Mononuclear cell (primary cell): ENCODE results near the gene CST1. TPM values are rescaled to one million over a fixed set of nuclear protein-coding genes. Genes with fewer than 3 reads are reported as not detected.
"Not testable (repeated sequence)": the region's sequence is repeated elsewhere in the genome, so short reads cannot be mapped to it uniquely, and the experiment has no call there.

Experiments
- H3K27me3 ChIP-seq: 2 replicates; pipeline ENCODE4 v1.6.0; 2011; ENCODE audit warnings: low read length, control low read depth; ENCODE audit not compliant: insufficient read depth
- H3K4me1 ChIP-seq: 2 replicates; pipeline ENCODE4 v1.5.1; 2011; ENCODE audit warnings: mild to moderate bottlenecking, low read length, control low read depth; ENCODE audit not compliant: insufficient read depth
- H3K4me3 ChIP-seq: 2 replicates; pipeline ENCODE4 v1.5.1; 2011; ENCODE audit warnings: mild to moderate bottlenecking, low read length, moderate library complexity
- H3K9me3 ChIP-seq: 2 replicates; pipeline ENCODE4 v1.5.1; 2011; ENCODE audit warnings: low read depth, mild to moderate bottlenecking, control low read depth, low read length
- total RNA-seq: library from RNA; depleted of rRNA; stranded (reverse); fragments of >200 nt; gene quantifications from one replicate; pipeline ENCODE4 v1.2.3, GENCODE V29; 2012

The CST1 gene
- total RNA-seq, 1 donor: not detected

DNA sequence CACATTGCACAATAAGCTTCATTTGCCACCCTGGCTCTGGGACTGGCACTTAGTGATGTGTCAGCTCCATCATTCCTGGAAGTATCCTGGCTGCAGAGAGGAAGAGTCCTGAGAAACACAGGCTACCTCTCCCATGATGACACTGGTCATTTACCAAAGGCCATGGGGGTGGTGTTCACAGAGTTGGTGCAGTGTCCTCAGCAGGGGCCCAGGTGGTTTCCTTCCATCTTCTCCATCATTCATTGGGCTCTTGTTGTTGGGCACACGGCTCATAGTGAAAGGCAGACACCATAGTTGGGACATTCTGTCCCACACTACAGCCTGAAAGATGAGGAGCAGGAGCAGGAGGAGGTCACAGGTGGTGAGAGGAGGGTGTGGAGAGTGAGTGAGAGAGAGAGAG, 15.8 kb upstream of the CST1 start:
- no peak overlapping the region for H3K4me3 ChIP-seq
- H3K9me3 ChIP-seq: no peaks in the 10 kb centered on the region
- no peaks in the 10 kb centered on the region for H3K4me1 ChIP-seq
- no peaks in the 10 kb centered on the region for H3K27me3 ChIP-seq

DNA sequence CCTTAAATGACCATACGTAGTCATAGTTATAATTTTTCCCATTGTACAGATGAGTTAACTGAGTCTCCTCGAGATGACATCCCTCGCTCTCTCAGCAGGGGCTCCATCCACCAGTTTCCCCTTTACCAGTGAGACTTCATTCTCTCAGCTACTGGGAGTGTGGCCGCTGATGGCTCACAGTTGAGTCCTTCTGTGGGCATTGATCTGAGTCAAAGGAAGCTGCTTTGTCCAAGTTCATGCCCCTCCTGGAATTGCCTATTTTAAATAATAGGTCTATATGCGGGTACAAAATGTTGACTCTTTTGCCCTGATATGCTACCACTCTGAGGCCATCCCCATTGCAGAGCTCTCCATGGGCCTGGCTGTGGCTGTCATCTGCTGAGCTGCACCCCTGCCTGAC, 14.8 kb upstream of the CST1 start:
- Histone ChIP-seq H3K4me3 (no peak overlapping the region), H3K4me1 (no peaks in the 10 kb centered on the region), H3K27me3 (no peaks in the 10 kb centered on the region), H3K9me3 (no peaks in the 10 kb centered on the region)

DNA sequence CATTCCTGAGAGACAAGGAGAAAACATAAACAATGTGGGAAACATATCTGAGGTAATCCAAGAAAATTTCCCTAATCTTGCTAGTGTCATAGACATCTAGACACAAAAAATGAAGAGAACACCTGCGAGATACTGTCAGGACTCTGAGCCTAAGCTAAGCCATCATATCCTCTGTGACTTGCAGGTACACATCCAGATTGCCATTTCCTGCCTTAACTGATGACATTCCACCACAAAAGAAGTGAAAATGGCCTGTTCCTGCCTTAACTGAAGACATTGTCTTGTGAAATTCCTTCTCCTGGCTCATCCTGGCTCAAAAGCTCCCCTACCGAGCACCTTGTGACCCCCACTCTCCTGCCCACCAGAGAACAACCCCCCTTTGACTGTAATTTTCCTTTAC, 13.9 kb upstream of the CST1 start:
- H3K4me1 ChIP-seq, H3K9me3 ChIP-seq, H3K4me3 ChIP-seq, H3K27me3 ChIP-seq: not testable (repeated sequence)

DNA sequence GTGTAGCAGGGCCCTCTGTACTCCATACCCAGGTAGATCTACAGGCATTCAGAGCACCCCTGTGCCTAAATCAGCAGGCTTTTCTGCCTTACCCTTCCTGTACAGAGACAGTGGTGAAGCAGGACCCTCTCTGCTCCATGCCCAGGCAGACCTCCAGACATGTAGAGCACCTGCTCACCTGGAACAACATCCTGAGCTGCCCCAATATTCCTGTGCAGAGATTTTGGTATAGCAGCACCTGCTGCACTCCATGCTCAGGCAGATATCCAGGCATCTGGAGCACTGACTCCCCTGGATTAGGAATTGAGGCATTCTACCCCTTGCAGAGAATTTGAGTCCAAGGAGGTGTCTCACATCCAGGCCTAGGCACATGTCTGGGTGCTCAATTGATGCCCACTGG, 12.6 kb upstream of the CST1 start:
- no peaks in the 10 kb centered on the region for H3K4me1 ChIP-seq
- no peaks in the 10 kb centered on the region for H3K9me3 ChIP-seq
- H3K4me3 ChIP-seq: no peak overlapping the region
- H3K27me3 ChIP-seq: no peaks in the 10 kb centered on the region

DNA sequence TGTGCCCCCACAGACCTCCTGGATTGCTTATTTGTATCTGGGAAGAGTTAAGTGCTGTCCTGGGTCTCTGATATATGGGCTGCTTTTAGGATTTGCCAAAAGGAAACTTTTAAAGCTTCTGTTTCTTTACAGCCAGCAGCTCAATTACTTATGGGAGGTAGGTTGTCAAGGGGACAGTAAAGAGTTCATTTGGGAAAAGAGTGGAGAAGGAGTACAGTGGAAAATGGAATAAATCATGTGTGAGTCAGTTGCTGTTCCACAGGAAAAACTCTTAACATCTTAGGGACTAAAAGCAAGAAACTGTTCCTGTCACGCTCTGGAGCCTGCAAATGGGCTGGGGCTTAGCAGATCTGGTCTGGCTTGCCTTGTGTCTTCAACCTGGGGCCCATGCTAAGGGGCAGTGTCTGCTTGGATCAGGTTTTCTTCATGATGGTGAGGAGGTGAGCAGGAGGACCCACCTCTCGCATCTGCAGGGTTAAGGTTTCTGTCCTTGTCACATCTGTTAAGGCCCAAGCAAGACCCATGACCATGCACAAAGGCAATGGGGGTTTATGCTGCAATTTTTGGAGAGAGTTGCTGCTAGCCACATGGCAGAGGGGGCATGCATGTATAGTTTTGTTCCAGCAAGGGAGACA, 8.7 kb upstream of the CST1 start:
- Histone ChIP-seq H3K9me3 (no peaks in the 10 kb centered on the region), H3K27me3 (no peaks in the 10 kb centered on the region), H3K4me3 (no peak overlapping the region)

DNA sequence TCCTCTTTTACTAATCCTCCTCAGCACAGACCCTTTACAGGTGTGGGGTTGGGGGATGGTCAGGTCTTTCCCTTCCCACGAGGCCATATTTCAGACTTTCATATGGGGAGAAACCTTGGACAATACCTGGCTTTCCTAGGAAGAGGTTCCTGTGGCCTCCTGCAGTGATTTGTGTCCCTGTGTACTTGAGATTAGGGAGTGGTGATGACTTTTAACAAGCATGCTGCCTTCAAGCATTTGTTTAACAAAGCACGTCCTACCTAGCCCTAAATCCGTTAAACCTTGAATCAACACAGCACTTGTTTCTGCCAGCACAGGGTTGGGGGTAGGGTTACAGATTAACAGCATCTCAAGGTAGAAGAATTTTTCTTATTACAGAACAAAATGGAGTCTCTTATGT, 6.1 kb upstream of the CST1 start:
- not testable (repeated sequence) for H3K4me1 ChIP-seq, H3K9me3 ChIP-seq

More for the DNA sequence above, 8.7 kb upstream of the CST1 start:
- no peaks in the 10 kb centered on the region for H3K4me1 ChIP-seq

DNA sequence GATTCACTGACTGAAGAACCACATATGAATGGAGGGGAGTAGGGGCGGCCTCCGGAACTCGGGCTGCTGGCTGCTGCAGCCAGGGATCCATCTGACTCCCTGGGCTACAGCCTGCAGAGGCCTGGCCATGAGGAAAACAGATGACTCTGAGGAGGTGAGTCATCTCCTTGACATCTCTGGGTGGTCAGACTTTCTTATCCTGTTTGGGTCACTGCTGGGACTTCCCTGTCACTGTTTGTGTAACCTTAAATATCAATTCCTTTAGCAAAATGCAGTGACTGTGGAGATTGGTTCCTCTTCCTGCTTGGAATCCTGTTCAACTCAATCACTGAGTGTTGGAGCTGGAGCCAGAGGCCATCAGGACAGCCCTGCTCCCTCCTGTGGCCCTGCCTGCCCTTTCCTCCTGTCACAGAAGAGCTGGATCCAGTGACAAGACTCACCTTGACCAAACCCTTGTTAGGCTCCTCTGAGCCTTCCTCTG, 4.4 kb upstream of the CST1 start:
- not testable (repeated sequence) for H3K9me3 ChIP-seq, H3K27me3 ChIP-seq, H3K4me1 ChIP-seq, H3K4me3 ChIP-seq

More for the DNA sequence above, 6.1 kb upstream of the CST1 start:
- not testable (repeated sequence) for H3K27me3 ChIP-seq, H3K4me3 ChIP-seq

DNA sequence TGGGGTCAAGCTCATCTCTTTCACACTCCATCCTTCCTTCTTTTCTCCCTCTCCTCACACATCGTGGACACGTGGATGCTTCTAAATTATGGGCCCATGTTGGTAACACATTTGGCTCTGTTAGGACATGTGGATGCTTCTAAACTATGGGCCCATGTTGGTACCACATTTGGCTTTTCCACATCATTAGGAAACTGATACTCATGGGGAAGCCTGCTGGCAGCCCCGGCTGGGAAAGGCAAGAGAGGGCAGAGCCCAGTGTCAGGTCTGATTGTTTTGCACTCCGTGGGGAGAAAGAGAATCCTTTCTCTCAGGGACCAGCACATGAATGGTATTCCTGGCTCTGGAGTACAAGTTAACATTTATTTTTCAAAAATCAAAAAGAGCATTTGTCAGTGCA, 4.0 kb upstream of the CST1 start:
- no peaks in the 10 kb centered on the region for H3K9me3 ChIP-seq
- H3K27me3 ChIP-seq: no peaks in the 10 kb centered on the region
- no peak overlapping the region for H3K4me3 ChIP-seq
- no peaks in the 10 kb centered on the region for H3K4me1 ChIP-seq

DNA sequence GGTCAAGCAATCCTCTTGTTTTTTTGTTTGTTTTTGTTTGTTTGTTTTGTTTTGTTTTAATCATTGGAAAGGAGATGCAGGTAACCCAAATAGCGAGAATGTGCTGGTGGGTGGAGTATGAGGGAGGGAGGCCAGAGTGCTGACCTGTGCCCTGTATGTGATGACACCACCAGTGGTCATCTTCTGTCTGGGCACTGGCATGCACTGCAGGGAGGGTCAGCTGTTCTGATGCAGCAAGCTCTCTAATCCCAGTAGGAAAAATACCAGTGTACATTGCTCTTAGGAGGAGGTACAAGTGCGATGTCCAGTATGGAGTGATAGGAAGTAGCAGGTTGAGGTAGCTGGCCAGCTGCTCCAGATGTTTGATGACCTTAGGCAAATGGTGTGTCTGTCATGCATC, 2.9 kb upstream of the CST1 start:
- Histone ChIP-seq H3K27me3 (no peaks in the 10 kb centered on the region), H3K4me1 (no peaks in the 10 kb centered on the region), H3K4me3 (no peak overlapping the region), H3K9me3 (no peaks in the 10 kb centered on the region)

DNA sequence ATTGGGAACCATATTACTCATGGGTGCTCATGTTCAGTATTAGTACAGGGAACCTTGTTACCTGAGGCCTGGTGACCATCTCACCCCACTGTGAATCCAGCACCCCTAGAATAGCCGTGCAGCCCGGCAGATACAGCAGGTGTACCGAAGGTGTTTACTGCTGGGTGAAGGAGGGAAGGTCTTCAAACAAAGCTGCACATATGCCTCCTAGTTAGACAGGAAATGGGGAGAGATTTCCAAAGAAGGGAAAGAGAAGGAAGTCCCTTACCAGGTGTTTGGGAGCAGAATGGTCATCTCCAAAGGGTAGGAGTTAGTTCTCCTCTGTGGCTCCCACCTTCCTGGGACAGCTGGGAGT, 2.4 kb upstream of the CST1 start:
- no peaks in the 10 kb centered on the region for H3K4me1 ChIP-seq
- H3K9me3 ChIP-seq: no peaks in the 10 kb centered on the region
- no peaks in the 10 kb centered on the region for H3K27me3 ChIP-seq
- H3K4me3 ChIP-seq: no peak overlapping the region

DNA sequence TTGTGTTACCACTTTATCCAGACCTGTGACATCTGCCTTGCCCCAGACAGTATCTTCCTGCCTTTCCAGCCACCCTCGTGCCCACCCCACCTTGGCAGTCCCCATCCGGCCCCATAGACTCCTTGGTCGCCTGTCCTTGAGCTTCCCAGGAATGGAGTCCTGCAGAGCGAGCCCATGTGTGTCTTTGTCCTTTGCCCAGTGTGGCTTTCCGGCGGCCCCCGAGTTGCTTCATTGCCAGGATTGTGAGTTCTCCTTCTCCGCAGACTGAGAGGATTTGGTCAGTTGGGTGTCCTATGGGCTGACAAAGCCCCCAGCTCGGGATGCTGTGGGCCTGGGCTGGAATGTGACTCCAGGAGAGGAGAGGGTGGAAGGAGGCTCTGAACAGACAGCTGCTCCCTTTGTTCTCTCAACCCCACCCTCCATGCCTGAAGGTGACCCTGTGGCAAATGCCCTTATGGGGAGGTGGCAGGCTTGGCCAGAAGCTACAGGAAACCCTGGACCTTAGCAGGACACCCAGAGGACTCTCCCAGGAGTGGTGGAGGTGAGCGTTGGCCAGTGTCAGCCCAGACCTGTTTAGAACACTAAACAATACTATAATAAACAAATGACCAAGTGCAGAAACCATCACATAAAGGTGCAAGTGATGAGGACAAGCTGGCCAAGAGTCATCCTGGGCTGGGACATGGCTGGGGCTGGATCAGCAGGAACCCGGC, 1.9 kb upstream of the CST1 start:
- no peaks in the 10 kb centered on the region for H3K27me3 ChIP-seq
- no peaks in the 10 kb centered on the region for H3K9me3 ChIP-seq
- H3K4me1 ChIP-seq: no peaks in the 10 kb centered on the region
- no peak overlapping the region for H3K4me3 ChIP-seq

DNA sequence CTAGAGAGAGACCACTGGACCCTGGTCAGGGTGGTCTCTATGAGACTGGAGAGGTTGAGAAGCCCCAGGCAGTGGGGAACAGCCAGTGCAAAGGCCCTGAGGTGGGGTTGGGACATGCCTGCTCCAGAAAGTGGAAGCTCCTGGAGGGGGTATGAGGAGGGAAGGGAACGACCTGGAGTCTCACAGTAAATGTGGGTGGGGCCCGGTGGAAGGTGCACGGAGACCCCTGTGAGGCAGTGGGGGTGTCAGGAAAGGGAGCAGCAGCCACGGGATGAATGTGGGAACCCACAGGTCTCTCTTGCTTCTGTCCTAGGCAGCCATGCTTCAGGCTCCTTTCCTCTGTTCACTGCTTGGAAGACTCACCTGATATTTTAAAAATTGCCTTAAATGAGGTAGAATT, 1.3 kb upstream of the CST1 start:
- no peaks in the 10 kb centered on the region for H3K9me3 ChIP-seq
- H3K4me3 ChIP-seq: no peak overlapping the region
- H3K4me1 ChIP-seq: no peaks in the 10 kb centered on the region
- H3K27me3 ChIP-seq: no peaks in the 10 kb centered on the region

DNA sequence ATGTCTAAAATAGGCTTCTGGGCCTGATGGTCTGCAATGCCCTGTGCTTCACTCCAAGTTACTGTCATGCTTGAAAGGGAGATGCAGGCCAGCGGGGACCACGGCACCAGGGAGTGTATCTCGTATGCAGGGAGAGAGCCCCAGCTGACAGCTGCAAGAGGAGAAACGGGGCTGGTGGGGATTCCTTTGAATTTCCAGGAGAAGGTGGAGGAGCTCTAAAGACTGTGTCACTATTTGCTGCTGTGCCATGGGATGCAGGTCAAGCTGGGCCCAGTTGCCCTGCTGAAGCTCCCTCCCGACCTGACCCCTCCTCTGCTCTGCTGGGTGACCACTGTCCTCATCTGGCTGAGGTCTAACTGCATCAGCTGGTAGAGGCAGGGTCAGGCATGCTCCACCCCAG, 989 bp downstream of the CST1 start:
- no peak overlapping the region for H3K4me3 ChIP-seq

DNA sequence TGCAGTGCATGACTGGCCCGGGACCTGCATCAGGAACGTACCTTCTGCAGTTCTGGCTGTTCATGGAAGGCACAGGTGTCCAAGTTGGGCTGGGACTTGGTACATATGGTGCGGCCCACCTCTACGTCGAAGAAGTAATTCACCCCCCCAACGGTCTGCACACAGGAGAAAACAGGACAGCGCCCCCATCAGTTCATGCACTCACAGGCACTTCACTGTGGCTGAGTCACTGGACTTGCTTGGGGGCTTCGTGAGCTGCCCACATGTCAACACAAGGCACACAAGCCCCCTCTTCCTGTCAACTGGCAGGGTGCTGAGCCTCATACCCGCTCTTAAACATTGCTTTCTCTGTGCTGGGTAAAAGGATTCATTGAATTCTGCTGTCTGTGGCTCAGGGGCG, 1.8 kb downstream of the CST1 start:
- H3K4me1 ChIP-seq, H3K9me3 ChIP-seq, H3K4me3 ChIP-seq: not testable (repeated sequence)

More for the DNA sequence above, 989 bp downstream of the CST1 start:
- Histone ChIP-seq H3K4me1 (no peaks in the 10 kb centered on the region), H3K9me3 (no peaks in the 10 kb centered on the region), H3K27me3 (no peaks in the 10 kb centered on the region)

DNA sequence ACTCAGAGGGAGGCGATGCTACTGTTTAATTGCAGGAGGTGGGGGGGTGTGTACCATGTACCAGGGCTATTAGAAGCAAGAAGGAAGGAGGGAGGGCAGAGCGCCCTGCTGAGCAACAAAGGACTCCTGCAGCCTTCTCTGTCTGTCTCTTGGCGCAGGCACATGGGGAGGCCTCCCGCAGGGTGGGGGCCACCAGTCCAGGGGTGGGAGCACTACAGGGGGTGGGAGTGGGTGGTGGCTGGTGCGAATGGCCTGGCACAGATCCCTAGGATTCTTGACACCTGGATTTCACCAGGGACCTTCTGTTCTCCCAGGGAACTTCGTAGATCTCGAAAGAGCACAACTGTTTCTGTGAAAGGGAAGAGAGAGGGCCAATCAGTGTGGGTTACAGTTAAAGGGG, 3.2 kb downstream of the CST1 start:
- not testable (repeated sequence) for H3K9me3 ChIP-seq, H3K4me1 ChIP-seq, H3K27me3 ChIP-seq, H3K4me3 ChIP-seq

More for the DNA sequence above, 1.8 kb downstream of the CST1 start:
- H3K27me3 ChIP-seq: not testable (repeated sequence)

DNA sequence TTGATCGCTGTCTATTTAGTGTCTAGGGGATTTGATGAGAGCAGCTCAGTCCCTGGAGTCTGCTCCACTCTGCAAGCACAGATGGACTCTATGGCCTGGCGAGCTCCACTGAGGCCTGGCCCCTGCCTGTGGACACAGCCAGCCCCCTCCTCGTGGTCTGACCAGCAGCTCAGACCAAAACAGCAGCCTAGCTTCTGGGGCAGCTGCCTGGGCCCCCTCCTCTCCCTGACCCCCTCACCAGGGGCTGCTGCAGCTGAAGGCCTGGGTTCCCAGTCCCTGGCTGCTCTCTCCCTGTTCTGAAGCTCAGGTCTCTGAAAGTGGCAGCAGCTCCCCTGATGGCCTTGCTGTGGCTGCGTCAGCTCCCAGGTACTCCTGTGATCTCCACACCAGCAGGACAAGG, 3.6 kb downstream of the CST1 start:
- H3K27me3 ChIP-seq, H3K4me1 ChIP-seq, H3K9me3 ChIP-seq: not testable (repeated sequence)

More for the DNA sequence above, 3.6 kb downstream of the CST1 start:
- H3K4me3 ChIP-seq: not testable (repeated sequence)
